ENCODE data around the gene ADPRHL1.
A peak's percentile ranks its signal among the peaks of the same experiment; 100 is the strongest.

The ADPRHL1 gene

DNA sequence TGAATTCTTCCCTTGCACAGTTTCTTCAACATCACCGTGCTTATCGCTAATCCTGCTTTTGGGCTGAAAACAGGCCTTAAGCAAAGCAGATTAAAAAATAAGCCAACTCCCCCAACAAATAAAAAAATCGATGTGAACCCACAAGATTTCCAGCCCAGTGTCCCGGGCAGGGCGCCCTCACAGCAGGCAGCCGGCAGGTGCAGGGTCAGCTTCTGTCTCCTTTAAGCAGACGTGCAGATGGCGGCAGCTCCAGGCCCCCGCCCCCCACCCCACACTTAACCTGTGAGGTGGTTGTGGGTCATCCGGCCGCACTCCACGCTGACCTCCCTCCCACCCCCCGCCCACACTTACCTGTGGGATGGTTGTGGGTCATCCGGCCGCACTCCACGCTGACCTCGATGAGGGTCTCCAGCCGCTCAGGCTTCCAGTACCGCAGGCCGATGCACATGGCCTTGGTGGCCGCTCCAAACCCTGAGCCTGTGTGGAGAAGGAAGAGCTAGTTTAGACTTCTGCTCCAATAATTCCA is 19.8 kb downstream of the ADPRHL1 start:
- H3K27ac ChIP-seq: no peak overlapping the region
- TF ChIP-seq, protein P1, sequence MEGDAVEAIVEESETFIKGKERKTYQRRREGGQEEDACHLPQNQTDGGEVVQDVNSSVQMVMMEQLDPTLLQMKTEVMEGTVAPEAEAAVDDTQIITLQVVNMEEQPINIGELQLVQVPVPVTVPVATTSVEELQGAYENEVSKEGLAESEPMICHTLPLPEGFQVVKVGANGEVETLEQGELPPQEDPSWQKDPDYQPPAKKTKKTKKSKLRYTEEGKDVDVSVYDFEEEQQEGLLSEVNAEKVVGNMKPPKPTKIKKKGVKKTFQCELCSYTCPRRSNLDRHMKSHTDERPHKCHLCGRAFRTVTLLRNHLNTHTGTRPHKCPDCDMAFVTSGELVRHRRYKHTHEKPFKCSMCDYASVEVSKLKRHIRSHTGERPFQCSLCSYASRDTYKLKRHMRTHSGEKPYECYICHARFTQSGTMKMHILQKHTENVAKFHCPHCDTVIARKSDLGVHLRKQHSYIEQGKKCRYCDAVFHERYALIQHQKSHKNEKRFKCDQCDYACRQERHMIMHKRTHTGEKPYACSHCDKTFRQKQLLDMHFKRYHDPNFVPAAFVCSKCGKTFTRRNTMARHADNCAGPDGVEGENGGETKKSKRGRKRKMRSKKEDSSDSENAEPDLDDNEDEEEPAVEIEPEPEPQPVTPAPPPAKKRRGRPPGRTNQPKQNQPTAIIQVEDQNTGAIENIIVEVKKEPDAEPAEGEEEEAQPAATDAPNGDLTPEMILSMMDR (conservative IDR thresholded peaks at IDR 0.05): no peak
- no peak for TF ChIP-seq ZFX (IDR thresholded peaks at IDR 0.05)

DNA sequence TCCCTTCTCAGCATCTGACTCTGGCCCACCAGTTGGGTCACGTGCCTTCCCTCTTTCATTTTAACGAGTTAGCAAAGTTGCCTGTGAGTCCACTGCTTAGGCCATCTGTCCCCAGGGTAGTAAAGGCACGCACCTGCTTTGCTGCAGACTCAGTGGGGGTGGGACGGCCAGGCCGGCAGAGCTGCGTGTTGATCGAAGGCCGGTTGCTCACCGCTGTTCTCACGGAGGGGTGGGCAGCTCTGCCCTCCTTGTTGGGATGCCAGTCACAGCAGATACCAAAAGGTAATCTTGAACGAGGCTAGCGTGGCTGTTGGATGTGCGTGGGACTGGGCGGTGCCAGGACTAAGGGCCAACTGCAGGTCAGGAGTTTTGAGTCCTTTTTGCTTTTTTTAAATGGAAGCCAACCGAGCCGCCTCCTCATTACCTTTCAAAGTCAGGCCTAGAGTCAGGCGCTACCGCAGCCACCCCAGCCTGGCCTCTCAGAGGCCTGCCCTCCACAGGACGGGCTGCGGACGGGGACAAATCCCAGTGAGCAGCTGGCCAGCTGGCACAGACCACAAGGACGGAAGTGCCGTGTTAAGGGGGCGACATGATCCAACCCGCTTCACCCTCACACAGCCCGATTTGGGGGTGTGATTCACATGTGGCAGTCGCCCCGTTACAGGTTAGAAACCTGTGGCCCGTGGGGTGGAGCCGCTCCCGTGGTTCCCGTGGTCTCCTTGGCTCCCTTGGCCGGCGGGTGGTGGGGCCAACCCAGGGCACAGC is 20.6 kb downstream of the ADPRHL1 start:
- no peak overlapping the region for H3K27ac ChIP-seq
- TF ChIP-seq, protein P1 (conservative IDR thresholded peaks at IDR 0.05): no peak
- TF ChIP-seq ZFX (IDR thresholded peaks at IDR 0.05): no peak

DNA sequence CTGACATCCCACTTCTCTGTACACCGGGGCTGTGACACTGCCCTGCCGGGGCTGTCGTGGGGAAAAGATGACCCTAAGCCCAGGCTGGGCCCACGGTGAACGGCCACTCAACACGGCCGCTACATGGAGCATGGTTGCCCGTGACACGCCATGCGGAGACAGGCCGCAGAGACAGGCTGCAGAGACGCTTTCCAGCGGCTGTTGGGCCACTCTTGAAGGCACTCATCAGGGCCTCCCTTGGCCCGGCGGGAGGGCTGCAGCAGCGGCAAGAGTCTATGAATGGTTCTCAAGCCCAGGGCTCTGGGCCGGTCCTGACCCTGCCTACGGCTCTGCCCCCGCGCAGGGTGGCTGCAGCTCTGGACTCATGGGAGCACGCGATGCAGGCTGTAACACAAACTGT is 22.1 kb downstream of the ADPRHL1 start:
- no peak overlapping the region for H3K27ac ChIP-seq
- TF ChIP-seq ZFX (IDR thresholded peaks at IDR 0.05): no peak
- TF ChIP-seq, protein P1 (conservative IDR thresholded peaks at IDR 0.05): no peak

DNA sequence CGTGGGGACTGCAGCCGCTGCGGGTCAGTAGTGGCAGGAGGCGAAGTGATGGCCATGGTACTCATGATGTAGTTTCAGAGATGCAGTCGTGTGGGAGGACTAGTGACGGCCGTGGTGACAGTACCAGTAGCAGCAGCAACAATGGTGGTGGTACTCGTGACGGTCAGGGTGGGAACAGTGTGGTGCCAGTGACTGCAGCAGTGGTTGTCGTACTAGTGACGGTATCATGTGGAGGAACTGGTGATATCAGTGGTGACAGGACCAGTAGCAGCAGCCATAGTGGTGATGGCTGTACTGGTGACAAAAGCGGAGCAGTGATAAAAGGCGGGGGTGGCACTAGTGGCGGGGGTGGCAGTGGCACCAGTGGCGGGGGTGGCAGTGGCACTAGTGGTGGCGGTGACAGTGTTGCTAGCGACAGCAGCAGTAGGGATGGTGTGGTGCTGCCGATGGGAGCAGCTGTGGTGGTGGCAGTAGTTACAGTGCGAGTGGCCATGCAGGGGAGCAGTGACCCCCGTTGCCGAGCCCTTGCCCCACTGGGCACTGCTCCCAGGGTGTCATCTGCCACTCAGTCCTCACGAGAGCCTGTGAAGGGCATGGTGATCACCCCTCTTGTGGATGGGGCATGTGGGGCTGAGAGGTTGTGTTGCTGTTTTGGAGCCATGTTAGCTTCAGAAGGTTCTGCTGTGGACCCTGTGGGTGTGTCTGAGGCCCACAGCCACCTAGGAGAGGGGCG is 22.7 kb downstream of the ADPRHL1 start:
- no peak overlapping the region for H3K27ac ChIP-seq
- TF ChIP-seq ZFX (IDR thresholded peaks at IDR 0.05): no peak
- TF ChIP-seq, protein P1 (conservative IDR thresholded peaks at IDR 0.05): no peak

DNA sequence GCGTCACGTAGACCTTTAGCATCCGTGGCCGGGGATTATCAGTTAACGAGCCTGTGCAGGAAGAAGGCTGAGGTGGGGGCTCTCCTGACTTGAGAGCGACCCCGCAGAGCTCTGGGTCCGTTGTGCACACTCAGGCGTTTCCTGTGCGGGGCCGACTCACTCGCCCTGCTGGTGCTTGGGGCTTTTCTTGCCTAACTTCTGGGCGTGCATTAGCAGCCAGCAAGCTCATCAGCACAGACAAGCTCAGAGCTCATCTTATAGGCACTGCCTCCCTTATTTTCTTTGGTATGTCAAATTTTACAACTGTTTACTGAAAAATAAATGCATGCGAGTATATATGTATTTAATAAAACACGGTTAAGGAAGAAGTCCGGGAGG is 23.7 kb downstream of the ADPRHL1 start:
- TF ChIP-seq, protein P1 (conservative IDR thresholded peaks at IDR 0.05): no peak
- TF ChIP-seq ZFX (IDR thresholded peaks at IDR 0.05): no peak
- H3K27ac ChIP-seq: no peak overlapping the region

DNA sequence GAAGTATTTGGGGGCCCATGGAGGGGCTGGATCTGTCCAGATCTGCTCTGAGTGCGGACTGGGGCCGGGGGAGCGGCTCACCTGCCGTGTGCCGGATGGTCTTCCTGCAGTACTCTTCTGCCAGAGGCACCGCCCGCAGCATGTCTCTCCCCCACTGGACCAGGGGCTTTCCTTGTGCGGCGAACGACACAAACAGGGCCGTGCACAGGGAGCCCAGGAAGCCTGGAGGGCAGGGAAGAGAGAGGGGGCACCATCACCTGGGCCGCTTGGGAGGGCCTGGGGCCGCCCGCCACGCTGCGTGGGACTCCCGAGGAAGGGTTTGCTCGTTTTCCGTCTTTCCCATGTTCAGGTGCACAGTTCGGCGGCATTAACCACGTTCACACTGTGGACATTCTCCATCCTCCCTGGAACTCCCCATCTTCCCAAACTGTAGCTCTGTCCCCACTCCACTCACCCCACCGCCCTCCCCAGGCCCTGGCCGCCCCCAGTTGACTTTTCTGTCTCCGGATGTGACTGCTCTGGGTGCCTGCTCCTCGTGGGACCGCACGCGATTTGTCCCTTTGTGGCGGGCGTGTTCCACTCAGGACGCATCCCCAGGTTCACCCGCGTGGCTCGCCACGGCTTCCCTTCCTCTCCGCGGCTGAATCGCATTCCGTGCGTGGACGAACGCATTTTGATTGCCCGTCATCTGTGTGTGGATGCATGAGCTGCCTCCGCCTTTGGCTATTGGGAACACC is 24.2 kb downstream of the ADPRHL1 start:
- TF ChIP-seq, protein P1 (conservative IDR thresholded peaks at IDR 0.05): no peak
- TF ChIP-seq ZFX (IDR thresholded peaks at IDR 0.05): no peak
- H3K27ac ChIP-seq: peak overlapping the region; percentile 69; the same call in 1 of the 2 replicates
